Thyroid gland (tissue), 4 donors: ENCODE data around the gene MLXIPL.

Source experiments
- CTCF ChIP-seq, 6 experiments: fragments of 200-600 bp in 3 of 6; fragments of 450-650 bp in 3 of 6; sonication (generic) in 3 of 6; IDR thresholded peaks; one replicate each; pipeline ENCODE4 v1.5.1; 2016 to 2019; ENCODE audit warnings: antibody characterized with exemption in 6 of 6, mild to moderate bottlenecking in 2 of 6, inconsistent platforms in 1 of 6, moderate library complexity in 1 of 6
- POLR2A ChIP-seq, 2 donors: fragments of 450-650 bp; IDR thresholded peaks; one replicate each; pipeline ENCODE4 v1.6.1; 2017; ENCODE audit warnings: antibody characterized with exemption in 2 of 2, mild to moderate bottlenecking in 2 of 2, moderate library complexity in 1 of 2

GRCh38 chr7:73671322-73671661, 47.0 kb upstream of the MLXIPL start:
- TF ChIP-seq POLR2A (IDR thresholded peaks at IDR 0.05) = no peak
- no peak for TF ChIP-seq CTCF (IDR thresholded peaks at IDR 0.05)
